ENCODE measurements around the gene DGKZ. TPM values are rescaled to one million over a fixed set of nuclear protein-coding genes. Genes with fewer than 3 reads are reported as not detected.

Gene DGKZ
- total RNA-seq, 1 donor: 325 TPM

DNA sequence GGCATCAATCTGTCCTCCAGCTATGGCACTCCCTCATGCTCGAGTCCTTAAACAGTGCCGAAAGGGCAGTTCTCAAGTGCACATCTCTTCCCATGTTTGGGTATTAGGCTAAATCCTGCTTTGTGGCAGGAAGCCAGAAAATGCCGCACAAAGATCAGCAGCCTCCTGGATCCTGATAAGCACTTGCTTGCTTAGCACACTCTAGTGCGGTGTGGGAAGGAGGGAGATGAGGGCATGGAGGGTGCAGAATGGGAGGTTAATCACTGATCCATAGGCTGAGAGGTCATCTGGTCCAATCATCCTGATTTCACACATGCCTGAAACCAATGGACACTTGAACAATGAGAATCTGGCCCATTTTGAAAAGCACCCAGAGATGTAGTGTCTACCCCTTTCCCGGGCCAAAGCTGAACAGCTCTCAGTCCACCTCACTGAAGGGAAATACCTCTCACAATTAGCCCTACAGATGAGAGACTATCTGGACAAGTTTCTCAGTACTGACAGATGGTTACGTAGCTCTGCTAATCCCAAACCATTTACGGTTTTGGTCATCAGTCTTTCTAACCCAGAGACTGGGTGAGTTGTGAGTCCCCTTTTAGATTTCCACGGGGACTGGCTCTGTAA lies 74.1 kb downstream of the DGKZ start:
- DNase-seq (ENCODE audit: low read depth in 2 of 3, low spot score in 2 of 3): no peak

DNA sequence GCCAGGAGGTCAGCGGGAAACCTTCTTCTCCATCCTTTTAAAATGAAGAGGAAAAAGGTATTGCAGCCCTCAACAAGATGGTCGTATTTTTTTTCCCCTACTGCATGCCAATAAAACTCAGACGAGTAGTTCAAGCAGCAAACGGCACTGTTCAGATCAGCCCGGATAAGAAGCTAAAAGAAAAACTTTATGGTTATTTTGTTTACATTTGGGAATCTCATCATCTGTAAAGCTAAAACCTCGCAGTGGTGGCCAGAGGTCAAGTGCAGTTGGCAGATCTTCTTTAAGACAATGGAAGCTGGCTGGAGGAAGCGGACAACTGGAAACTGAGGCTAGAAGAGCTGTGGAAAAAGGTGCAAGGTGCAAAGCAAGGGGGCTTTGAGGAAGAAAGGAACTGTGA lies 75.3 kb downstream of the DGKZ start:
- no peak for DNase-seq (ENCODE audit: low read depth in 2 of 3, low spot score in 2 of 3)

DNA sequence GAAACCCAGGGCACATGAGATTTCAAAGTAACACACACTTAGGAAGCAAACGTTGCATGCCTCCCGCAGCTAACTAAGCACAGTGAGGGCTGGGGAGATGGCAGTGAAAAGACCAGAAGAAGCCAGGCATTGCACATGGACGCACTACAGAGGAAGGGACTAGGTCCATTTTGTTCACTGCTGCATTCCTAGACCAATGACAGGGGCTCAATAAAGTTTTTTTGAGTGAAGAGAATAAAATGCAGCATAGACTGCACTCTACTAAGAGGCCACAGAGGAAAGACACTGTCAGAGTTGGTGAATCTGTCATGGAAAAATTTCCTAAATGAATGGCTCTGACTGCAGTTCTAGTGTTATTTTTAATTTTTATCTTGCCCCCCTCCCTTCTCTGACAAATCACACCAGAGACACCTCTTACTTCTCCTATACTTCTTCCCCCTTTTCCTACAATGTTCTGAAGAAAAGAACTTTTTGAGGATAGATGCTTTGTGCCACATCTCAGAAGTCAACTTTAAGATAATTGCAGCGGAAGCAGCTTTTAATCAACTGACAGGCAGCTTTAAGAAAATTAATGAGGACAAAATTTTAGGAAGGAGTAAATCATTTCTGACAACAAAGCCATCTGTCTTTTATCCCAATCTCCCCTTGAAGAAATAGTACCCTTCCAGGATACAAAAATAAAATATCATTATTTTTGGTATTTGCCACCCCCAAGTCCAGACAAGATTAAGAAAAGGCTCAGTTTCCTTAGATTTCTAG lies 79.1 kb downstream of the DGKZ start:
- peak in 1 of 3 donors; percentile 21 for DNase-seq (ENCODE audit: low read depth in 2 of 3, low spot score in 2 of 3)

DNA sequence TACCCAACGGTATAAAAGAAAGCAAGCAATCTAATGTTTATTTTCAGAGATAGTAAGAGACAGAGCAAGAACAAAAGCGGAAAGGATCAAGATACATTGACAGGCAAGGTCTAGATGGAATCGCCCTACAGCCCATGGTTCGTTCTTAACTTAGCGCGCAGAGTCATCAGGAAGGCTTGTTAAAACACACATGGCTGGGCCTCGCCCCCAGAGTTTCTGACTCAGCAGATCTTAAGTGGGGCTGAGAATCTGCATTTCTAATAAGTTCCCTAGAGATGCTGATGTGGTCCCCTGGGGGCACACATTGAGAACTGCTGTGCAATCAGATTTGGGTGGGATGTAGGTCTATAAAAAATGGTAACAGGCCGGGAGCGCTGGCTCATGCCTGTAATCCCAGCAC lies 80.1 kb downstream of the DGKZ start:
- DNase-seq (ENCODE audit: low read depth in 2 of 3, low spot score in 2 of 3): no peak

DNA sequence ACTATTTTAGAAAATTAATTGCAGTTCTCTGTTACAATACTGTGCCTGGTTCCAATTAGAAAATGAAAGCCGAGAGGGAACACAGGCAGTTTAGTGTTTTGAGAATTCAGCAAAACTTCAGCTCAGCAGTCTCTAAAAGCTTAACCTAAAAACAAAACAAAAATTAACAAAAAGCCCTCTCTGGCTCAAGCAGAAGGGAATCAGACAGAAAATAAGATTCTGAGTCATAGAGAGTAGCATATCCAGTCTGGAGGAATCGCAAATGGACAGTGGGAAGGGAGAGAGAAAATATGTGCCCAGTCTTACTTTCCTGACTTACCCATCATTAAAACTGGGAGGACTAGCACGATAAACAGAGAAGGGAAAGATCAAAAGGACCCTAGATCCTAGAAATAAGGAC lies 82.5 kb downstream of the DGKZ start:
- DNase-seq (ENCODE audit: low read depth in 2 of 3, low spot score in 2 of 3): no peak

Small RNA genes lying within 50 kb of the gene (small RNA-seq; reads per million reads assigned to genes)
- gene MIR4688: 0.27 reads per million

Other genes starting within 250 kb of the DGKZ start
- 14.8 TPM for gene PHF21A, start 226.0 kb upstream of the DGKZ start, total RNA-seq
- under 0.01 TPM for gene CREB3L1, start 69.8 kb upstream of the DGKZ start, total RNA-seq
- 46.3 TPM for gene MDK, start 34.2 kb downstream of the DGKZ start, total RNA-seq
- 1.6 TPM for gene CHRM4, start 44.3 kb downstream of the DGKZ start, total RNA-seq
- gene AMBRA1, start 246.6 kb downstream of the DGKZ start, total RNA-seq: 53.9 TPM

Measured in hematopoietic multipotent progenitor cell (in vitro differentiated cells).